ENCODE data around the gene F11R.

F11R gene

DNA sequence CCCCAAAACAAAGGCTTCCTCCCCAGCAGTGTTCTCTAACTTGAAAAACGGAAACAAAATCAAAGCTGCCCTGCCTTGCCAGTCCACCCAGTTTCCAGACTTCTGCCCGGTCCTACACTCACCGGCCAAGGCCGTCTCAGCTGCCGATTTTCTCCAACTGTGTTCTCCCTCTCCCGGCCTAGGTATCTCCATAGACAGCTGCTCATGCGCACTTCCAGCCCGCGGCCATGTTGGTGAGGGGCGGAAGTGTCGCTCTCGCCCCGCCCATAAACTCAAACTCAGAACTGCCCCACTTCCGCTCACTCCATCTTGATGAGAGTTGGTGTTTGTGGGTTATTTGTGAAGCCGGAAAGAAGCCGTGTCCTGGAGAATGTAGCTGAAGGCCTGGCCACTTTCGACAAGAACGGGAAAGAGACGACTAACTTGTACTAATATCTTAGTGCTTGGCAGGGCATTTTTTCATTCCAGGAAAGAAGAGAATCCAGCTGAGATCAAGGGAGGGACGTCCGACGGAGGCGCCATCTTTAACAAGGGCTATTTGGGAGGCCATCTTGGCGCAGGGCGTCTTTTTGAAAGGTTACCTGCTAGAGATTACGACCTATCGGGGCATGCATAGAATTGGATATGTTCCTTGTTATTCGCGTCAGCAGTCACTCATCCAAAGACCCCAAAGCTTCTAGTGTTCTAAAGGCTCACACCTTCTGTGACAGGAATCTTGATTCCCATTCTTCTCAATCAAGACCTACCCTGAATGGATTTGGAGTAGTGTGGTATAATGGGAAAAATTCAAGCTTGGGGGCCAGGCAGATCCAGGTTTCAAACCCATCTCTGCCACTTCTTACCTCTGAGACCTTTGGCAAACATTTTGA, 25.0 kb upstream of the F11R start, which contains the start of gene USF1 (continued):
- TF ChIP-seq, protein P1, sequence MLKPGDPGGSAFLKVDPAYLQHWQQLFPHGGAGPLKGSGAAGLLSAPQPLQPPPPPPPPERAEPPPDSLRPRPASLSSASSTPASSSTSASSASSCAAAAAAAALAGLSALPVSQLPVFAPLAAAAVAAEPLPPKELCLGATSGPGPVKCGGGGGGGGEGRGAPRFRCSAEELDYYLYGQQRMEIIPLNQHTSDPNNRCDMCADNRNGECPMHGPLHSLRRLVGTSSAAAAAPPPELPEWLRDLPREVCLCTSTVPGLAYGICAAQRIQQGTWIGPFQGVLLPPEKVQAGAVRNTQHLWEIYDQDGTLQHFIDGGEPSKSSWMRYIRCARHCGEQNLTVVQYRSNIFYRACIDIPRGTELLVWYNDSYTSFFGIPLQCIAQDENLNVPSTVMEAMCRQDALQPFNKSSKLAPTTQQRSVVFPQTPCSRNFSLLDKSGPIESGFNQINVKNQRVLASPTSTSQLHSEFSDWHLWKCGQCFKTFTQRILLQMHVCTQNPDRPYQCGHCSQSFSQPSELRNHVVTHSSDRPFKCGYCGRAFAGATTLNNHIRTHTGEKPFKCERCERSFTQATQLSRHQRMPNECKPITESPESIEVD (tag by site-specific recombination; IDR thresholded peaks at IDR 0.05) = no peak
- TF ChIP-seq ZNF362 (tag by site-specific recombination; IDR thresholded peaks at IDR 0.05) (no peak), ZNF10 (tag by site-specific recombination; IDR thresholded peaks at IDR 0.05) (no peak), RBAK (tag by site-specific recombination; IDR thresholded peaks at IDR 0.05) (no peak), YY2 (tag by site-specific recombination; IDR thresholded peaks at IDR 0.05) (peak; percentile 93), ZSCAN18 (tag by site-specific recombination; IDR thresholded peaks at IDR 0.05) (no peak), KLF8 (tag by site-specific recombination; IDR thresholded peaks at IDR 0.05) (peak; percentile 77), ZNF280D (tag by site-specific recombination; IDR thresholded peaks at IDR 0.05) (peak; percentile 95), ZNF184 (tag by site-specific recombination; IDR thresholded peaks at IDR 0.05) (no peak), ZNF155 (tag by site-specific recombination; IDR thresholded peaks at IDR 0.05) (no peak), ZNF692 (tag by site-specific recombination; IDR thresholded peaks at IDR 0.05) (peak; percentile 29; the same call in 1 of the 2 replicates), ZNF391 (tag by site-specific recombination; IDR thresholded peaks at IDR 0.05; ENCODE audit: borderline replicate concordance, low read depth) (no peak), BCL6B (tag by site-specific recombination; IDR thresholded peaks at IDR 0.05) (no peak), SP3 (tag by site-specific recombination; IDR thresholded peaks at IDR 0.05) (peak; percentile 97), ZNF2 (tag by site-specific recombination; IDR thresholded peaks at IDR 0.05) (peak; percentile 80; the same call in 1 of the 2 replicates)
- TF ChIP-seq, protein P2, sequence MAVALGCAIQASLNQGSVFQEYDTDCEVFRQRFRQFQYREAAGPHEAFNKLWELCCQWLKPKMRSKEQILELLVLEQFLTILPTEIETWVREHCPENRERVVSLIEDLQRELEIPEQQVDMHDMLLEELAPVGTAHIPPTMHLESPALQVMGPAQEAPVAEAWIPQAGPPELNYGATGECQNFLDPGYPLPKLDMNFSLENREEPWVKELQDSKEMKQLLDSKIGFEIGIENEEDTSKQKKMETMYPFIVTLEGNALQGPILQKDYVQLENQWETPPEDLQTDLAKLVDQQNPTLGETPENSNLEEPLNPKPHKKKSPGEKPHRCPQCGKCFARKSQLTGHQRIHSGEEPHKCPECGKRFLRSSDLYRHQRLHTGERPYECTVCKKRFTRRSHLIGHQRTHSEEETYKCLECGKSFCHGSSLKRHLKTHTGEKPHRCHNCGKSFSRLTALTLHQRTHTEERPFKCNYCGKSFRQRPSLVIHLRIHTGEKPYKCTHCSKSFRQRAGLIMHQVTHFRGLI (tag by site-specific recombination; IDR thresholded peaks at IDR 0.05) = no peak
- TF ChIP-seq, protein P3, sequence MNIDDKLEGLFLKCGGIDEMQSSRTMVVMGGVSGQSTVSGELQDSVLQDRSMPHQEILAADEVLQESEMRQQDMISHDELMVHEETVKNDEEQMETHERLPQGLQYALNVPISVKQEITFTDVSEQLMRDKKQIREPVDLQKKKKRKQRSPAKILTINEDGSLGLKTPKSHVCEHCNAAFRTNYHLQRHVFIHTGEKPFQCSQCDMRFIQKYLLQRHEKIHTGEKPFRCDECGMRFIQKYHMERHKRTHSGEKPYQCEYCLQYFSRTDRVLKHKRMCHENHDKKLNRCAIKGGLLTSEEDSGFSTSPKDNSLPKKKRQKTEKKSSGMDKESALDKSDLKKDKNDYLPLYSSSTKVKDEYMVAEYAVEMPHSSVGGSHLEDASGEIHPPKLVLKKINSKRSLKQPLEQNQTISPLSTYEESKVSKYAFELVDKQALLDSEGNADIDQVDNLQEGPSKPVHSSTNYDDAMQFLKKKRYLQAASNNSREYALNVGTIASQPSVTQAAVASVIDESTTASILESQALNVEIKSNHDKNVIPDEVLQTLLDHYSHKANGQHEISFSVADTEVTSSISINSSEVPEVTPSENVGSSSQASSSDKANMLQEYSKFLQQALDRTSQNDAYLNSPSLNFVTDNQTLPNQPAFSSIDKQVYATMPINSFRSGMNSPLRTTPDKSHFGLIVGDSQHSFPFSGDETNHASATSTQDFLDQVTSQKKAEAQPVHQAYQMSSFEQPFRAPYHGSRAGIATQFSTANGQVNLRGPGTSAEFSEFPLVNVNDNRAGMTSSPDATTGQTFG (tag by site-specific recombination; IDR thresholded peaks at IDR 0.05; ENCODE audit: borderline replicate concordance) = no peak
- TF ChIP-seq, protein P4, sequence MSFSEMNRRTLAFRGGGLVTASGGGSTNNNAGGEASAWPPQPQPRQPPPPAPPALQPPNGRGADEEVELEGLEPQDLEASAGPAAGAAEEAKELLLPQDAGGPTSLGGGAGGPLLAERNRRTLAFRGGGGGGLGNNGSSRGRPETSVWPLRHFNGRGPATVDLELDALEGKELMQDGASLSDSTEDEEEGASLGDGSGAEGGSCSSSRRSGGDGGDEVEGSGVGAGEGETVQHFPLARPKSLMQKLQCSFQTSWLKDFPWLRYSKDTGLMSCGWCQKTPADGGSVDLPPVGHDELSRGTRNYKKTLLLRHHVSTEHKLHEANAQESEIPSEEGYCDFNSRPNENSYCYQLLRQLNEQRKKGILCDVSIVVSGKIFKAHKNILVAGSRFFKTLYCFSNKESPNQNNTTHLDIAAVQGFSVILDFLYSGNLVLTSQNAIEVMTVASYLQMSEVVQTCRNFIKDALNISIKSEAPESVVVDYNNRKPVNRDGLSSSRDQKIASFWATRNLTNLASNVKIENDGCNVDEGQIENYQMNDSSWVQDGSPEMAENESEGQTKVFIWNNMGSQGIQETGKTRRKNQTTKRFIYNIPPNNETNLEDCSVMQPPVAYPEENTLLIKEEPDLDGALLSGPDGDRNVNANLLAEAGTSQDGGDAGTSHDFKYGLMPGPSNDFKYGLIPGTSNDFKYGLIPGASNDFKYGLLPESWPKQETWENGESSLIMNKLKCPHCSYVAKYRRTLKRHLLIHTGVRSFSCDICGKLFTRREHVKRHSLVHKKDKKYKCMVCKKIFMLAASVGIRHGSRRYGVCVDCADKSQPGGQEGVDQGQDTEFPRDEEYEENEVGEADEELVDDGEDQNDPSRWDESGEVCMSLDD (tag by site-specific recombination; IDR thresholded peaks at IDR 0.05) = no peak
- TF ChIP-seq, protein P5, sequence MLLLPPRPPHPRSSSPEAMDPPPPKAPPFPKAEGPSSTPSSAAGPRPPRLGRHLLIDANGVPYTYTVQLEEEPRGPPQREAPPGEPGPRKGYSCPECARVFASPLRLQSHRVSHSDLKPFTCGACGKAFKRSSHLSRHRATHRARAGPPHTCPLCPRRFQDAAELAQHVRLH (tag by site-specific recombination; IDR thresholded peaks at IDR 0.05) = peak; percentile 66; the same call in 1 of the 2 replicates
